ENCODE measurements around the gene ARHGAP15. TPM values are rescaled to one million over a fixed set of nuclear protein-coding genes. Genes with fewer than 3 reads are reported as not detected.

ARHGAP15 gene
- total and polyA plus RNA-seq, 4 donors: 3.8 to 17.9 (median 13.2) TPM

- no peak overlapping the region for H3K27ac ChIP-seq (ENCODE audit: low read depth in 1 of 2, low read length in 2 of 2)
- no peaks in the 10 kb centered on the region for H3K4me1 ChIP-seq (ENCODE audit: control insufficient read depth in 4 of 4, insufficient read depth in 4 of 4, low read length in 3 of 4)
- TF ChIP-seq FOXA1 (IDR thresholded peaks at IDR 0.05) (no peak), SP1 (IDR thresholded peaks at IDR 0.05) (no peak), YY1 (IDR thresholded peaks at IDR 0.05) (no peak), CTCF (IDR thresholded peaks at IDR 0.05; ENCODE audit: low read depth, low read length, missing input control) (no peak), REST (IDR thresholded peaks at IDR 0.05) (no peak), JUND (IDR thresholded peaks at IDR 0.05) (no peak), ATF3 (IDR thresholded peaks at IDR 0.05) (no peak), RXRA (IDR thresholded peaks at IDR 0.05) (no peak), GABPA (IDR thresholded peaks at IDR 0.05 in 1 of 2, conservative IDR thresholded peaks at IDR 0.05 in 1 of 2) (no peak), ZBTB33 (IDR thresholded peaks at IDR 0.05) (no peak)
- TF ChIP-seq, protein P1, sequence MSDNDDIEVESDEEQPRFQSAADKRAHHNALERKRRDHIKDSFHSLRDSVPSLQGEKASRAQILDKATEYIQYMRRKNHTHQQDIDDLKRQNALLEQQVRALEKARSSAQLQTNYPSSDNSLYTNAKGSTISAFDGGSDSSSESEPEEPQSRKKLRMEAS (IDR thresholded peaks at IDR 0.05): no peak
- H3K36me3 ChIP-seq (ENCODE audit: control insufficient read depth in 4 of 4, insufficient read depth in 3 of 4, low read depth in 1 of 4, low read length in 3 of 4): peaks cover 0 to 2% (median 0%) of the 10 kb centered on the region in 4 donors
- H3K9ac ChIP-seq (ENCODE audit: low read depth in 1 of 2, low read length in 2 of 2): no peak overlapping the region
- H3K27me3 ChIP-seq (ENCODE audit: control insufficient read depth in 4 of 4, insufficient read depth in 4 of 4, low read length in 3 of 4): no peaks in the 10 kb centered on the region
- no peak overlapping the region for H3K4me3 ChIP-seq (ENCODE audit: low read depth in 1 of 3, low read length in 3 of 3)
- H3K9me3 ChIP-seq (ENCODE audit: control insufficient read depth in 4 of 4, low read length in 3 of 4): peaks cover 0 to 4% (median 0%) of the 10 kb centered on the region in 4 donors
- no peak for DNase-seq (ENCODE audit: low spot score)
- WGBS: 66% methylated on average over 6 of the region's 6 CpGs
Measured at GRCh38 chr2:143705108-143705707, 576.0 kb downstream of the ARHGAP15 start.

GRCh38 chr2:143706354-143706753 is 577.1 kb downstream of the ARHGAP15 start:
- DNase-seq (ENCODE audit: low spot score): no peak

More at GRCh38 chr2:143706354-143706753, 577.1 kb downstream of the ARHGAP15 start:
- Histone ChIP-seq H3K4me3 (ENCODE audit: low read depth in 1 of 3, low read length in 3 of 3) (no peak overlapping the region), H3K27me3 (ENCODE audit: control insufficient read depth in 4 of 4, insufficient read depth in 4 of 4, low read length in 3 of 4) (no peaks in the 10 kb centered on the region), H3K9me3 (ENCODE audit: control insufficient read depth in 4 of 4, low read length in 3 of 4) (peaks cover 0 to 4% (median 0%) of the 10 kb centered on the region in 4 donors), H3K27ac (ENCODE audit: low read depth in 1 of 2, low read length in 2 of 2) (no peak overlapping the region), H3K36me3 (ENCODE audit: control insufficient read depth in 4 of 4, insufficient read depth in 3 of 4, low read depth in 1 of 4, low read length in 3 of 4) (peaks cover 0 to 2% (median 0%) of the 10 kb centered on the region in 4 donors), H3K9ac (ENCODE audit: low read depth in 1 of 2, low read length in 2 of 2) (no peak overlapping the region), H3K4me1 (ENCODE audit: control insufficient read depth in 4 of 4, insufficient read depth in 4 of 4, low read length in 3 of 4) (no peaks in the 10 kb centered on the region)
- WGBS: 78% methylated on average over 3 of the region's 3 CpGs
- no peak for TF ChIP-seq GABPA (IDR thresholded peaks at IDR 0.05 in 1 of 2, conservative IDR thresholded peaks at IDR 0.05 in 1 of 2)
- TF ChIP-seq ATF3 (IDR thresholded peaks at IDR 0.05): no peak
- no peak for TF ChIP-seq NR2F2 (IDR thresholded peaks at IDR 0.05)
- TF ChIP-seq REST (IDR thresholded peaks at IDR 0.05): no peak
- no peak for TF ChIP-seq RAD21 (IDR thresholded peaks at IDR 0.05)

All from liver (tissue), 9 donors.